GM21529 (cell line): ENCODE data around the gene PHACTR4.
"Not testable (repeated sequence)": the region's sequence is repeated elsewhere in the genome, so short reads cannot be mapped to it uniquely, and the experiment has no call there.

ENCODE experiments used
- ATAC-seq: cut with Tn5 transposase; IDR thresholded peaks from one replicate; pipeline ENCODE4 v1.9.1; 2021; ENCODE audit not compliant: unreplicated experiment

The PHACTR4 gene

DNA sequence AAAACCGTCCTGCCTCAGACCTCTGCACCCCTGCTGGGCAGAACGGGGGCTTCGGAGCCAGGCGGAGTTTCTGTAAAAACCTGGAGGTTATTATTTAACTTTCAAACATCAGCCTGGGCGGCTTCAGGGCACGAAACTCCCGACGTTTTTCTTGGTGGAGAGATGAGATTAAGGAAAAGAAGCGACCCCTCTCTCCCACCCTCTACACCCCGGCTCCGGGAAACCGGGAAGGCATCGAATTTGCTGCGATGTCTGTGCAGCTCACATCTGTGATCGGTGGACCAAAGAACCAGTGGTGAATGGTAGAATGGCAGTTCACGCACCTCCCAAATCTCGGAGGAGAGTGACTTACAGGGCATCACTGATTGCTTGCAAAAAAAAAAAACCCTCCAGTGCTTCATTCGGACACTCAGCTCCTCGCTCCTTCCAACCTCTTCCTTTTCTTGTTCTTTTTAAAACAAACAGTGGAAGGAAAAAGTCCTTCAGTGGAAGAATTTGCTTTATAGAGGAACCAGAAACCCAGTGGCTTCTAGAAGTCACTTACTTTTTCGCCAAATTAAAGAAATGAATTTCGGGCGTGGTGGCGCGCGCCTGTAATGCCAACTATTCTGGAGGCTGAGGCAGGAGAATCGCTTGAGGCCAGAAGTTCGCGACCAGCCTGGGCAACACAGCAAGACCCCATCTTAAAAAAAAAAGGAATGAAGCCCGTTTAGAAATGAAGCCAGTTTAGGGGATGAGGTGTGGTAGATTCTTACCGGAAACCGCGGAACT is 884 bp downstream of the PHACTR4 start:
- ATAC-seq: peak; percentile 31

DNA sequence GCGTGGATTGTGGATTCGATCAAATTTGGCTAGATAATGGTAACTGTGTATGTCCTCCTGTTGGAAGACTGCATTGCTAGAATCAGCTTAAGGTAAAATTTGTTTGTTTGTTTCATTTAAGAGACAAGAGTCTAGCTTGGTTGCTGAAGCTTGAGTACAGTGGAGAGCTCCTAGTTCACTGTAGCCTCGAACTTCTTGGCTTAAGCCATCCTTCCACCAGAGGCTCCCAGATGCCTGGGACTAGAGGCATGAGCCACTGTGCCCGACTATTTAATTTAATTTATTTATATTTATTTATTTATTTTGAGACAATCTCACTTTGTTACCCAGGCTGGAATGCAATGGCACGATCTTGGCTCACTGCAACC is 1.5 kb downstream of the PHACTR4 start:
- ATAC-seq: no peak

GRCh38 chr1:28373450-28373849 is 3.9 kb downstream of the PHACTR4 start:
- ATAC-seq: not testable (repeated sequence)

- no peak for ATAC-seq
Measured at GRCh38 chr1:28374297-28374696, 4.8 kb downstream of the PHACTR4 start.

DNA sequence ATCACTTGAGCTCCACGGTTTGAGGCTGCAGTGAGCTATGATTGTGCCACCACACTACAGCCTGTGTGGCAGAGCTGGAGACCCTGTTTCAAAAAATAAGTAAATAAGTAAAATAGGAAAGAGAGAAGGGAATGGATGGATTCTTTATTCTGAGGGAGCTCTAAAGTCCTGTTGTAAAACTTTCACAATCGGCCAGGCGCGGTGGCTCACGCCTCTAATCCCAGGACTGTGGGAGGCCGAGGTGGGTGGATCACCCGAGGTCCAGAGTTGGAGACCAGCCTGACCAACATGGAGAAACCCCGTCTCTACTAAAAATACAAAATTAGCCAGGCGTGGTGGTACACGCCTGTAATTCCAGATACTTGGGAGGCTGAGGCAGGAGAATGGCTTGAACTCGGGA is 6.1 kb downstream of the PHACTR4 start:
- not testable (repeated sequence) for ATAC-seq

- ATAC-seq: not testable (repeated sequence)
Measured at GRCh38 chr1:28376195-28376594, 6.7 kb downstream of the PHACTR4 start.

- ATAC-seq: no peak
Measured at GRCh38 chr1:28378906-28379305, 9.4 kb downstream of the PHACTR4 start.

- ATAC-seq: no peak
Measured at GRCh38 chr1:28380394-28380793, 10.9 kb downstream of the PHACTR4 start.

DNA sequence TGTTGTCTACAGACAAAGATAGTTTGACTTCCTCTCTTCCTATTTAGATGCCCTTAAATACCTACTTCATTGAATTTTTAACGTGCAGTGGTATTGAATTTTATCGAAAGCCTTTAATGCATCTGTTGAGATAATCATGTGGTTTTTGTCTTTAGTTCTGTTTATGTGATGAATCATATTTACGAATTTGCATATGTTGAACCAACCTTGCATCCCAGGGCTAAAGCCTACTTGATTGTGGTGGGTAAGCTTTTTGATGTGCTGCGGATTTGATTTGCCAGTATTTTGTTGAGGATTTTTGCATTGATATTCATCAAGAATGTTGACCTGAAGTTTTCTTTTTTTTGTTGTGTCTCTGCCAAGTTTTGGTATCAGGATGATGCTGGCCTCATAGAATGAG is 14.2 kb downstream of the PHACTR4 start:
- ATAC-seq: not testable (repeated sequence)

- ATAC-seq: no peak
Measured at GRCh38 chr1:28392027-28392652, 22.6 kb downstream of the PHACTR4 start.

DNA sequence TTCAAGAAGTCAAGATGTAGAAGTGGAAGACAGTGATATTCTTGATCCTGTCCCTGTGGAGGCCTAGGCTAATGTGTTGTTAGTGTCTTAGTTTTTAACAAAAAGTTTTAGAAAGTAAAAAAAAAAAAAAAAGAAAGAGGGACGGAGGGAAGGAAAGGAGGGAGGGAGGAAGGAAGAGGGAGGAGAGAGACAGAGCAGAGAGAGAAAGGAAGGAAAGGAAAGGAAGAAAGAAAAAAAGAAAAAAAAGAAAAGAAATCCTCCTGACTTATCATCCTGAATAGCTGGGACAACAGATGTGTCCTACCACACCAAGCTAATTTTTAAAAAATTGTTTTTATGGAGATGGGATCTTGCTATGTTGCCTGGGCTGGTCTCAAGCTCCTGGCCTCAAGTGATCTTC is 24.6 kb downstream of the PHACTR4 start:
- no peak for ATAC-seq

DNA sequence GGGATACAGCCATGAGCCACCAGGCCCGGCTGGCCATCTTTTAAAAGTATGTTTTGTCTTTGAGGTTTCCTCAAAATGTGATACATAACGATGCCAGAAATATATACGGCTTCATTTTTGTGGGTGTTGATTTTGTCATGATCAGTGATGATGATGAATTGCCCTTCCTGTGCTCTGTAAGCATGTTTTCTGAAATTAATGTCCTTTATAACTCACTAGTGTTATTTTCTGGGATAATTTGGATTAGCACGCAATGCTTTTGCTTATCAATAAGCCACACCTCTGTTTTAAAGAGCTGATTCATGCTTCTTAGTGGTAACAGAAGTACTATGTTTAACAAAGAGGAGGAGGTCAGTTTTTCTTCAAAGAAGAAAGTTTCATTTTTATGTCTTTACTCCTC is 25.6 kb downstream of the PHACTR4 start:
- ATAC-seq: no peak

- no peak for ATAC-seq
Measured at GRCh38 chr1:28401760-28402159, 32.2 kb downstream of the PHACTR4 start.

DNA sequence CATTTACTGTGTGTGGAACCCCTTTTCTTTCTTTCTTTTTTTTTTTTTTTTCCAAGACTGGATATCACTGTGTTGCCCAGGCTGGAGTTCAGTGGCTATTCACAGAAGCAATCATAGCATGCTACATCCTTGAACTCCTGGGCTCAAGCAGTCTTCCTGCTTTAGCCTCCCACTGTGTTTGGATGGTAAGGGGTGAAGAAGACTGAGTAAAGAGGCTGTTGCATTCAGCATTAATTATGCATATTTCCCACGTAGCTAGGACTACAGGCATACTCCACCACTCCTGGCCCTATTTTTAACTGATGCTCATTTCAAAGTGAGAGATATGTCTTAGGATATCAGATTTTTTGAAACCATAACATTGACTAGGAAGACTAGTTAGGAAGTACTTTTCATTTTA is 39.5 kb downstream of the PHACTR4 start:
- ATAC-seq: no peak

GRCh38 chr1:28411656-28412055 is 42.1 kb downstream of the PHACTR4 start:
- ATAC-seq: no peak

DNA sequence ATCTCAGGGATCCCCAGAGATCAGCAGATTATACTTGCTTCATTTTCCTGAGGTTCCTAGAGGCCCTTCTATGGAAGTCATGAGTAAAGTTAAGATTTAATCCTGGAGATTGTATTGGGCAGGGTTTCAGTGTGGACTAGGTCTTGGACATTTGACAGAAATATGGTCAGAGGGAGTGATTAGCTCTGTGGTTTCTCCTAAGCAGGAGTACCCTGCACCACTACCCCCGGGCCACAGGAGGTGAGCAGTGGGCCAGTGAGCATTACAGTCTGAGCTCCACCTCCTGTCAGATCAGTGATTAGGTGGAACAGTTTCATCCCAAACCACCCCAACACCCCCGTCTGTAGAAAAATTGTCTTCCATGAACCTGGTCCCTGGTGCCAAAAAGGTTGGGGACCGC is 43.2 kb downstream of the PHACTR4 start:
- no peak for ATAC-seq

DNA sequence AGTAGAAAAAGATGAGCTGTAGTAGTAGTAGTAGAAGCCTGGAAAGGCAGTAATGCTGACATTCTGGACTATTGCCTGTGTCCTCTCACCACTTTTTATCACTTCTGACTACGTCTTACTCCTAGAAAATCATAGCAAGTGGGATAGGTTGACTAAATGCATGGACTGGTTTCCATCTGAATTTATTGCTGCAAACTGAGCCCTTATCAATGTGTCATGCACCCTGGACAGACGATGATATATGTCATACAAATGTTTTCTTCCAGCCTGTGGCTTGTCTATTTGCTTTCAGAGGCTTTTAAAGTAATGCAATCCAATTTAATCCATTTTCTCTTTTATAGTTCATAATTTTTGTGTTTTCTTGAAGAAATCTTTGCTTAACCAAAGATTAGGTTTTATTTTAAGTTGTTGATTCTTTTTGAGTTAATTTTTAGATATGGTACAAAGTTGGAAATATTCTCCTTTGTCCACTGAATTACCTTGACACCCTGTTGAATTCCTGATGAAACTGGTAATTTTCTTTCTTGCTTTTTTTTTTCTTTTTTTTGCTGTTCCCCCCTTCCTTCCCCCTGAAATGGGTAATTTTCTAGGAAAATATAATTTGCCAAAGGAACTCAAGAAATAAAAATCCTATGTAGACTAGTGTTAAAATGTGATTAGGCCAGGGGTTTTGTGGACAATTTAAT is 47.1 kb downstream of the PHACTR4 start:
- ATAC-seq: no peak

DNA sequence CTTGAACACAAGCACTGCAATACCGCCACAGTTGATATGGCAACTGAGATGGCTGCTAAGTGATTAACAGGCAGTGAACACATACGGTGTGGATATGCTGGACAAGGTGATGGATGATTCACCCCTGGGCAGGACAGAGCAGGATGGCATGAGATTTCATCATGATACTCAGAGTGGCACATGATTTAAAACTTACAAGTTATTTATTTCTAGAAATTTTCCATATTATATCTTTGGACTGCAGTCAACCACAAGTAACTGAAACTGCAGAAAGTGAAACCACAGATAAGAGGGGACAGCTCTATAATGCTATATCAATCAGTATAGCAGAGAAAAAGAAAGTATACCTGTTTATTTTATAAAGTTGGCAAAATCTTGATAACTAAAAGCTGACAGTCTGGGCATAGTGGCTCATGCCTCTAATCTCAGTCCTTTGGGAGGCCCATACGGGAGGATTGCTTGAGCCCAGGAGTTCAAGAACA is 47.9 kb downstream of the PHACTR4 start:
- ATAC-seq: no peak

- ATAC-seq: no peak
Measured at GRCh38 chr1:28417926-28418637, 48.5 kb downstream of the PHACTR4 start.

GRCh38 chr1:28421744-28422143 is 52.2 kb downstream of the PHACTR4 start:
- no peak for ATAC-seq

DNA sequence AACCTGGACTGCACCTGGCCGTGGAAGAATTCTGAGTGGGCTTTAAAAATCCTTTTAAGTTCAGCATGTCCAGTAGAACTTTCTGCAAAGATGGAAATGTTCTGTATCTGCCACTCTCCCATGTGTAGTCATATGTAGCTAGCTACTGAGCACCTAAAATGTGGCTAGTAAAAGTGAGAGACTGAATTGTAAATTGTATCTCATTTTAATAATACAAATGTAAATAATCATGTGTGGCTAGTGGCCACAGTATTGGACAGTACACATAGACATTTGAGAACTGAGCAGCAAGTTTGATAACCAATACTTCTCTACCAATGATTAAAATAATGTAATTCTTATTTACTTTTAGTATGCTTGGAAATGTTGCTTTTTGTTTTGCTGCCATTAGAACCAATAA is 57.3 kb downstream of the PHACTR4 start:
- ATAC-seq: no peak
